PC-9 (cell line): Measurements from ENCODE around the gene CTTNBP2. TPM values are rescaled to one million over a fixed set of nuclear protein-coding genes. Genes with fewer than 3 reads are reported as not detected.

Source experiments
- BruUV-seq: library from RNA; stranded (reverse); fragments of 400-500 nt; replicated peaks from 2 replicates; lab custom pipeline; 2021; lab: Mats Ljungman, UMichigan
- CTCF ChIA-PET: fragments of 300-600 bp; sonication (Branson Sonifier 250); formaldehyde crosslinking; loops from one replicate; lab custom pipeline; 2022; ENCODE audit warnings: antibody characterized with exemption; lab: Charles Lee
- POLR2A ChIA-PET: fragments of 300-600 bp; sonication (Branson Sonifier 250); formaldehyde crosslinking; loops from one replicate; lab custom pipeline; 2022; ENCODE audit warnings: antibody characterized with exemption; ENCODE audit not compliant: unreplicated experiment; lab: Charles Lee
- DNase-seq, 2 experiments: peaks; one replicate each; pipeline versions ENCODE4 v3.0.0 to v3.0.0-alpha.2; 2015 to 2022; ENCODE audit warnings: mixed read lengths in 1 of 2
- H2AFZ ChIP-seq: fragments of 200-600 bp; sonication (generic); 2 replicates; pipeline ENCODE4 v1.8.1; 2017; ENCODE audit warnings: antibody characterized with exemption
- H3F3A ChIP-seq: fragments of 200-600 bp; sonication (generic); 2 replicates; pipeline ENCODE4 v1.8.1; 2017; ENCODE audit warnings: antibody characterized with exemption, mild to moderate bottlenecking, low read depth; ENCODE audit not compliant: insufficient read depth
- H3K27ac ChIP-seq: fragments of 200-600 bp; sonication (generic); 2 replicates; pipeline ENCODE4 v1.6.1; 2016; ENCODE audit warnings: mixed run types
- H3K27me3 ChIP-seq: fragments of 200-600 bp; sonication (generic); 2 replicates; pipeline ENCODE4 v1.6.1; 2016; ENCODE audit warnings: low read depth, mixed run types; ENCODE audit not compliant: insufficient read depth
- H3K36me3 ChIP-seq: fragments of 200-600 bp; sonication (generic); 2 replicates; pipeline ENCODE4 v1.6.1; 2016; ENCODE audit warnings: low read depth, mixed run types
- H3K4me1 ChIP-seq: fragments of 200-600 bp; sonication (generic); replicated peaks from 2 replicates; pipeline ENCODE4 v1.6.1; 2016; ENCODE audit warnings: mixed run types; ENCODE audit not compliant: insufficient read depth
- H3K4me2 ChIP-seq: fragments of 200-600 bp; sonication (generic); 2 replicates; pipeline ENCODE4 v1.6.1; 2017; ENCODE audit warnings: mixed run types
- H3K4me3 ChIP-seq: fragments of 200-600 bp; sonication (generic); 2 replicates; pipeline ENCODE4 v1.6.1; 2016; ENCODE audit warnings: mixed run types
- H3K79me2 ChIP-seq: fragments of 200-600 bp; sonication (generic); 2 replicates; pipeline ENCODE4 v1.6.1; 2017; ENCODE audit warnings: low read depth, mixed run types
- H3K9me2 ChIP-seq: fragments of 200-600 bp; sonication (generic); 2 replicates; pipeline ENCODE4 v1.8.1; 2017; ENCODE audit warnings: mild to moderate bottlenecking; ENCODE audit not compliant: insufficient read depth
- H3K9me3 ChIP-seq: fragments of 200-600 bp; sonication (generic); 2 replicates; pipeline ENCODE4 v1.8.1; 2016; ENCODE audit warnings: low read depth; ENCODE audit not compliant: insufficient read depth
- H4K20me1 ChIP-seq: fragments of 200-600 bp; sonication (generic); 2 replicates; pipeline ENCODE4 v1.8.1; 2017; ENCODE audit not compliant: insufficient read depth
- CTCF ChIP-seq: fragments of 200-600 bp; sonication (generic); conservative IDR thresholded peaks from 2 replicates; pipeline ENCODE4 v1.6.1; 2017; ENCODE audit warnings: mixed run types, antibody characterized with exemption, mild to moderate bottlenecking, moderate library complexity
- EZH2 ChIP-seq: fragments of 200-600 bp; sonication (generic); IDR thresholded peaks from 2 replicates; pipeline ENCODE4 v1.8.0; 2017; ENCODE audit warnings: antibody characterized with exemption, low read depth
- intact Hi-C: fragments of 100-400 bp; cut with micrococcal nuclease; formaldehyde crosslinking; loops from one replicate; pipeline ENCODE4 v1.10.0; 2022; ENCODE audit not compliant: unreplicated experiment
- total RNA-seq: library from RNA; stranded (reverse); gene quantifications from 2 replicates; pipeline ENCODE4 v1.2.3, GENCODE V29; 2021

The CTTNBP2 gene
- total RNA-seq, 1 experiment from 2014 or later, result not detected

- H3K79me2 ChIP-seq, result no peaks in the 10 kb centered on the region
- no peak overlapping the region for H2AFZ ChIP-seq
- H3K9me2 ChIP-seq, result no peaks in the 10 kb centered on the region
- no peaks in the 10 kb centered on the region; the same call in 1 of the 2 replicates for H3K4me1 ChIP-seq
- intact Hi-C loops, result no loop called here
- no TSS peak for BruUV-seq
- no peak overlapping the region for H3K4me3 ChIP-seq
- H4K20me1 ChIP-seq, result no peaks in the 10 kb centered on the region
- H3K27ac ChIP-seq, result no peak overlapping the region
- H3F3A ChIP-seq, result no peaks in the 10 kb centered on the region
- no peak overlapping the region for H3K4me2 ChIP-seq
- peak in 1 of 2 experiments; percentile 36 for DNase-seq
- ChIA-PET POLR2A (no interaction called here), CTCF (no interaction called here)
- no peaks in the 10 kb centered on the region for H3K9me3 ChIP-seq
- H3K27me3 ChIP-seq, result no peaks in the 10 kb centered on the region
- H3K36me3 ChIP-seq, result no peaks in the 10 kb centered on the region
- TF ChIP-seq CTCF, result no peak
- no peak for TF ChIP-seq EZH2
These were observed 169.2 kb downstream of the CTTNBP2 start for GRCh38 chr7:117704063-117704462.

GRCh38 chr7:117698018-117698417 lies 175.2 kb downstream of the CTTNBP2 start:
- Histone ChIP-seq H3K4me1 (no peaks in the 10 kb centered on the region), H3F3A (no peaks in the 10 kb centered on the region), H3K27me3 (no peaks in the 10 kb centered on the region), H3K4me2 (no peak overlapping the region), H3K36me3 (no peaks in the 10 kb centered on the region), H2AFZ (no peak overlapping the region), H3K27ac (no peak overlapping the region), H3K9me2 (no peaks in the 10 kb centered on the region), H4K20me1 (no peaks in the 10 kb centered on the region), H3K79me2 (no peaks in the 10 kb centered on the region), H3K9me3 (no peaks in the 10 kb centered on the region), H3K4me3 (no peak overlapping the region)
- TF ChIP-seq CTCF (no peak), EZH2 (no peak)
- ChIA-PET POLR2A (no interaction called here), CTCF (no interaction called here)
- intact Hi-C loops, result no loop called here
- no peak for DNase-seq
- no TSS peak for BruUV-seq

GRCh38 chr7:117692338-117692737 lies 180.9 kb downstream of the CTTNBP2 start:
- Histone ChIP-seq H3K27me3 (no peaks in the 10 kb centered on the region), H4K20me1 (no peaks in the 10 kb centered on the region), H3F3A (no peaks in the 10 kb centered on the region), H3K79me2 (no peaks in the 10 kb centered on the region), H3K27ac (no peak overlapping the region), H3K9me2 (no peaks in the 10 kb centered on the region), H3K4me3 (no peak overlapping the region), H3K9me3 (no peaks in the 10 kb centered on the region), H3K4me2 (no peak overlapping the region), H3K4me1 (no peaks in the 10 kb centered on the region), H2AFZ (no peak overlapping the region), H3K36me3 (no peaks in the 10 kb centered on the region)
- POLR2A ChIA-PET, result no interaction called here
- BruUV-seq, result no TSS peak
- DNase-seq, result no peak
- TF ChIP-seq CTCF (no peak), EZH2 (no peak)
- CTCF ChIA-PET, result interaction anchor here (0.6 kb wide), 1 partner anchor 634 kb away, joined by 4 read pairs; no protein-coding TSS in a partner anchor
- intact Hi-C loops, result no loop called here
